CD4-positive, alpha-beta memory T cell (primary cell): ENCODE measurements around the gene EFCAB5. TPM values are rescaled to one million over a fixed set of nuclear protein-coding genes. Genes with fewer than 3 reads are reported as not detected.
"Not testable (repeated sequence)": the region's sequence is repeated elsewhere in the genome, so short reads cannot be mapped to it uniquely, and the experiment has no call there.

Source experiments
- CTCF ChIA-PET: fragments of 350-600 bp; sonication (Branson Sonifier 250); formaldehyde crosslinking; loops from one replicate; lab custom pipeline; 2021; ENCODE audit warnings: inconsistent platforms; ENCODE audit not compliant: partially characterized antibody; lab: Charles Lee
- POLR2A ChIA-PET: fragments of 350-600 bp; sonication (Branson Sonifier 250); formaldehyde crosslinking; loops from one replicate; lab custom pipeline; 2021; ENCODE audit not compliant: partially characterized antibody; lab: Charles Lee
- DNase-seq, 5 donors: peaks; one replicate each; pipeline versions ENCODE4 v3.0.0 to v3.0.0-alpha.2; 2020 to 2022; ENCODE audit warnings: mixed read lengths in 1 of 5
- H3K27ac ChIP-seq: one replicate; pipeline ENCODE4 v1.7.0; 2013; ENCODE audit warnings: low read depth, low read length
- H3K27me3 ChIP-seq: 2 replicates; pipeline ENCODE4 v1.7.0; 2013; ENCODE audit warnings: mild to moderate bottlenecking, low read length, moderate library complexity; ENCODE audit not compliant: insufficient read depth
- H3K36me3 ChIP-seq: 2 replicates; pipeline ENCODE4 v1.7.0; 2013; ENCODE audit warnings: mild to moderate bottlenecking, low read length, moderate library complexity; ENCODE audit not compliant: insufficient read depth
- H3K4me1 ChIP-seq: 2 replicates; pipeline ENCODE4 v1.7.0; 2013; ENCODE audit warnings: mild to moderate bottlenecking, low read length, moderate library complexity; ENCODE audit not compliant: insufficient read depth
- H3K4me3 ChIP-seq, 2 donors: one replicate each; pipeline ENCODE4 v1.7.0; 2013; ENCODE audit warnings: low read length in 2 of 2, mild to moderate bottlenecking in 1 of 2
- H3K9me3 ChIP-seq, 2 donors: one replicate each; pipeline ENCODE4 v1.7.0; 2013; ENCODE audit warnings: low read length in 2 of 2, control low read depth in 1 of 2; ENCODE audit not compliant: control insufficient read depth in 1 of 2
- H3K27ac Mint-ChIP-seq, 7 donors: one replicate each; pipeline ENCODE4 v1.8.0; 2020 to 2021; ENCODE audit warnings: mixed read lengths in 7 of 7, mild to moderate bottlenecking in 6 of 7, inconsistent platforms in 3 of 7, moderate library complexity in 3 of 7
- H3K27me3 Mint-ChIP-seq, 2 donors: one replicate each; pipeline ENCODE4 v1.8.0; 2020 to 2021; ENCODE audit warnings: mixed read lengths in 2 of 2
- H3K36me3 Mint-ChIP-seq, 2 donors: one replicate each; pipeline ENCODE4 v1.8.0; 2020 to 2021; ENCODE audit warnings: mixed read lengths in 2 of 2, inconsistent platforms in 1 of 2, mild to moderate bottlenecking in 1 of 2
- H3K4me1 Mint-ChIP-seq, 4 donors: one replicate each; pipeline ENCODE4 v1.8.0; 2020 to 2021; ENCODE audit warnings: mixed read lengths in 4 of 4, mild to moderate bottlenecking in 1 of 4
- H3K4me3 Mint-ChIP-seq, 8 donors: one replicate each; pipeline ENCODE4 v1.8.0; 2020 to 2021; ENCODE audit warnings: mixed read lengths in 8 of 8, mild to moderate bottlenecking in 7 of 8, moderate library complexity in 6 of 8, inconsistent platforms in 3 of 8
- H3K9me3 Mint-ChIP-seq, 8 donors: one replicate each; pipeline ENCODE4 v1.8.0; 2020 to 2021; ENCODE audit warnings: mixed read lengths in 8 of 8, mild to moderate bottlenecking in 5 of 8, inconsistent platforms in 3 of 8, moderate library complexity in 1 of 8
- intact Hi-C: fragments of 100-400 bp; cut with micrococcal nuclease; formaldehyde crosslinking; loops from one replicate; pipeline ENCODE4 v1.15.1; 2023
- polyA plus RNA-seq, 2 donors: library from polyadenylated mRNA; unstranded; fragments of 300-500 nt; fragmentation: Illumina TruSeq; gene quantifications; one replicate each; pipeline ENCODE4 v1.2.3, GENCODE V29; 2021
- total RNA-seq, 2 experiments: library from RNA; stranded (reverse); gene quantifications; one replicate each; pipeline ENCODE4 v1.2.3, GENCODE V29; 2021

EFCAB5 gene
- total and polyA plus RNA-seq, 4 experiments from 2014 or later: 0.39 to 4.7 (median 1.7) TPM

DNA sequence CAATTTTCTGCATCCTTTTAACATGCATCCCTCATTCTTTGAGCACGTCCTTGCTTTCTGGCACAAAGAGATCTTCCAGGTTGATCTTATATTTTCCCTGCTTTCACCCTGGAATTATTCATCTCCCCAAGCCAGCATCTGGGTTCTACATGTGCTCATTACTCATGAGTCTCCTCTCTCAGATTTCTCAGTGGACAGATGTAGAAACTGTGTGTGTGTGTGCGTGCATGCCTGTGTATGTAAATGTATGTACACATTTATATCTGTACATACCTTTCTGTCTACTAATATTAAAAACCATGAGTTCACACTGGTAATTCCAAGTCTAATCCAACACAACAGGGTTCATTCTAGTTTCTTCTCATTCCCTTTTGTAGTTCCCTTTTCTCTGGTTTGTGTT lies 133.3 kb downstream of the EFCAB5 start:
- H3K27me3 Mint-ChIP-seq: peaks cover 4 to 6% of the 10 kb centered on the region in 2 donors
- no peaks in the 10 kb centered on the region for H3K27me3 ChIP-seq
- no peak overlapping the region for H3K27ac ChIP-seq
- POLR2A ChIA-PET: no interaction called here
- H3K9me3 ChIP-seq: no peaks in the 10 kb centered on the region
- CTCF ChIA-PET: no interaction called here
- H3K4me3 ChIP-seq: no peak overlapping the region
- no peak overlapping the region for H3K4me3 Mint-ChIP-seq
- peaks cover 0 to 7% (median 0%) of the 10 kb centered on the region in 8 donors for H3K9me3 Mint-ChIP-seq
- DNase-seq: no peak
- intact Hi-C loops: no loop called here
- H3K36me3 Mint-ChIP-seq: no peaks in the 10 kb centered on the region
- H3K36me3 ChIP-seq: no peaks in the 10 kb centered on the region
- H3K4me1 Mint-ChIP-seq: no peaks in the 10 kb centered on the region
- no peaks in the 10 kb centered on the region for H3K4me1 ChIP-seq
- no peak overlapping the region for H3K27ac Mint-ChIP-seq

DNA sequence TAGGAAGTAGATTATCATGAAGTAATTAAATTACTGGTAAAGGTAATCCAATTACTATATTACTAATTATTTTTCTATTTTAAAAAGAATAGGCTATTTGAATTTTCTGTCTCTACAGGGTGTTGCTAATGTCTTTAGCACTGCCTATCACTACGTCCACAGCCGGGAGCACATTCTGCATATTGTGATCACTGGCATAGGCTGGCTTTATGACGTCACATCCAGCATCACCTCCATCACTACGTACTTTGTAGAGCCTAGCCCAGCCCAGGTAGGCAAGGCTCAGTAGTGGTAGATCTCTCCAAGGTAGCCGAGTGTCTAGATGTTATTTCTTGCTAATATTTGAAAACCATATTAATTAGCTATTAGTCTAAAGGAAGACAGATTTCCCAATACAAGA lies 141.3 kb downstream of the EFCAB5 start:
- no peaks in the 10 kb centered on the region for H3K36me3 ChIP-seq
- H3K4me3 Mint-ChIP-seq: no peak overlapping the region
- H3K36me3 Mint-ChIP-seq: no peaks in the 10 kb centered on the region
- peaks cover 0 to 3% (median 0%) of the 10 kb centered on the region in 8 donors for H3K9me3 Mint-ChIP-seq
- H3K27me3 ChIP-seq: no peaks in the 10 kb centered on the region
- CTCF ChIA-PET: interaction anchor here (0.8 to 4.5 kb wide), 2 partner anchors 10 to 22 kb away, joined by 3 to 25 read pairs; no protein-coding TSS in a partner anchor
- H3K9me3 ChIP-seq: no peaks in the 10 kb centered on the region
- H3K4me3 ChIP-seq: no peak overlapping the region
- no peak overlapping the region for H3K27ac ChIP-seq
- intact Hi-C loops: no loop called here
- H3K27me3 Mint-ChIP-seq: peaks cover 9 to 12% of the 10 kb centered on the region in 2 donors
- no peaks in the 10 kb centered on the region for H3K4me1 ChIP-seq
- no peak overlapping the region for H3K27ac Mint-ChIP-seq
- POLR2A ChIA-PET: no interaction called here
- no peak for DNase-seq
- peaks cover 0 to 1% (median 0%) of the 10 kb centered on the region in 4 donors for H3K4me1 Mint-ChIP-seq

DNA sequence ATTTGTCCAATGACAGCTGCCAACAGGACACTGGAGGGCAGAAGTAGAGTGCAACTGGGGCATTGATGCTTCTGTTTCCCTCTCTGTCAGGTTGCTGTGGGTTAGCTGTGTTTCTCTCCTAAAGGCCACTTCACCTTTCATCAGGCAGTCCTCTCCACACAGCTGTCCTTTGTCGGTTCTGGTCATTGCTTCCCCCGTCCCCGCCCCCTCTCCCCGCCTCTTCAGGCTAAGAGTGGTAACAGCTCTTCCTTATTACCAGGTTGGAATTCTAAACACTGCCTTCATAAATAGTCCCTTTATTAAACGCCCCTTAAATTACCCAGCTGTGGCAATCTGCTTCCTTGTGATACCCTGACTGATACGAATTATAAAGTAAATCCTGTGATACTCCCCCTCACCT lies 143.4 kb downstream of the EFCAB5 start:
- Mint-ChIP-seq H3K27ac (no peak overlapping the region), H3K27me3 (peaks cover 13 to 18% of the 10 kb centered on the region in 2 donors), H3K36me3 (no peaks in the 10 kb centered on the region), H3K9me3 (peaks cover 0 to 3% (median 0%) of the 10 kb centered on the region in 8 donors), H3K4me3 (no peak overlapping the region), H3K4me1 (peaks cover 0 to 1% (median 0%) of the 10 kb centered on the region in 4 donors)
- no peak for DNase-seq
- Histone ChIP-seq H3K27me3 (no peaks in the 10 kb centered on the region), H3K9me3 (no peaks in the 10 kb centered on the region), H3K4me1 (no peaks in the 10 kb centered on the region), H3K27ac (no peak overlapping the region), H3K4me3 (no peak overlapping the region), H3K36me3 (no peaks in the 10 kb centered on the region)
- CTCF ChIA-PET: interaction anchor here (4.5 kb wide), 1 partner anchor 8 kb away, joined by 25 read pairs; no protein-coding TSS in a partner anchor
- POLR2A ChIA-PET: no interaction called here
- intact Hi-C loops: no loop called here

DNA sequence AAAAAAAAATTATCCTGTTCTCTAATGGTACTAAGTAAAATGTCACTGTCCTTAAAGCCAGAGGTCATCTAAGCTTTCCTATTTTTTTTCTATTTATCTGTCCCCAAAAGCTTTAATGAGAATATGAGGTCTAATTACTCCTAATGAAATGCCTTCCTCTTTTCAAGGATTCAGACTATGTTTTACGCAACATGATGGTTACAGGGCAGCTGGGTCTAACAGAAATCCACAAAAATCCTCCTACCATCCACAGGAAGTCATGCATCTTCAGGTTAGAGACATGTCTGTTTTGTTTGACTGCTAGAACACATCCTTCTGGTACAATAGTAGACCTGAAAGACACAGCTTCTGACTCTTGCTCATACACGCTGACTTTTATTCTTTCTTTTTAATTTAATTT lies 145.5 kb downstream of the EFCAB5 start:
- no peaks in the 10 kb centered on the region for H3K36me3 Mint-ChIP-seq
- Histone ChIP-seq H3K9me3 (no peaks in the 10 kb centered on the region), H3K27me3 (no peaks in the 10 kb centered on the region), H3K27ac (no peak overlapping the region), H3K36me3 (no peaks in the 10 kb centered on the region), H3K4me3 (no peak overlapping the region), H3K4me1 (no peaks in the 10 kb centered on the region)
- H3K4me1 Mint-ChIP-seq: peaks cover 0 to 1% (median 0%) of the 10 kb centered on the region in 4 donors
- ChIA-PET CTCF (interaction anchor here (1.0 kb wide), 1 partner anchor 18 kb away, joined by 3 read pairs; no protein-coding TSS in a partner anchor), POLR2A (no interaction called here)
- H3K27me3 Mint-ChIP-seq: peaks cover 20 to 31% of the 10 kb centered on the region in 2 donors
- peaks cover 0 to 3% (median 0%) of the 10 kb centered on the region in 8 donors for H3K9me3 Mint-ChIP-seq
- H3K27ac Mint-ChIP-seq: no peak overlapping the region
- no peak overlapping the region for H3K4me3 Mint-ChIP-seq
- DNase-seq: no peak
- intact Hi-C loops: no loop called here

DNA sequence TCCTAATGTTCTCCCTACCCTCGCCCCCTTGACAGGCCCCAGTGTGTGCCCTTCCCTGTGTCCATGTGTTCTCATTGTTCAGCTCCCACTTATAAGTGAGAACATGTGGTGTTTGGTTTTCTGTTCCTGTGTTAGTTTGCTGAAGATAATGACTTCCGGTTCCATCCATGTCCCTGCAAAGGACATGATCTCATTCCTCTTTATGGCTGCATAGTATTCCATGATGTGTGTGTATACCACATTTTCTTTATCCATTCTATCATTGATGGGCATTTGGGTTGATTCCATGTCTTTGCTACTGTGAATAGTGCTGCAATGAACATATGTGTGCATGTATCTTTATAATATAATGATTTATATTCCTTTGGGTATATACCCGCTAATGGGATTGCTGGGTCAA lies 146.0 kb downstream of the EFCAB5 start:
- DNase-seq, POLR2A ChIA-PET, H3K4me3 ChIP-seq, H3K27ac Mint-ChIP-seq, H3K9me3 Mint-ChIP-seq, H3K36me3 ChIP-seq, H3K27me3 ChIP-seq, H3K9me3 ChIP-seq, H3K4me1 ChIP-seq, H3K4me1 Mint-ChIP-seq, H3K27ac ChIP-seq, H3K36me3 Mint-ChIP-seq, H3K4me3 Mint-ChIP-seq, intact Hi-C loops: not testable (repeated sequence)
- CTCF ChIA-PET: interaction anchor here (1.0 kb wide), 1 partner anchor 17 kb away, joined by 3 read pairs; no protein-coding TSS in a partner anchor
- H3K27me3 Mint-ChIP-seq: peaks cover 20 to 31% of the 10 kb centered on the region in 2 donors

DNA sequence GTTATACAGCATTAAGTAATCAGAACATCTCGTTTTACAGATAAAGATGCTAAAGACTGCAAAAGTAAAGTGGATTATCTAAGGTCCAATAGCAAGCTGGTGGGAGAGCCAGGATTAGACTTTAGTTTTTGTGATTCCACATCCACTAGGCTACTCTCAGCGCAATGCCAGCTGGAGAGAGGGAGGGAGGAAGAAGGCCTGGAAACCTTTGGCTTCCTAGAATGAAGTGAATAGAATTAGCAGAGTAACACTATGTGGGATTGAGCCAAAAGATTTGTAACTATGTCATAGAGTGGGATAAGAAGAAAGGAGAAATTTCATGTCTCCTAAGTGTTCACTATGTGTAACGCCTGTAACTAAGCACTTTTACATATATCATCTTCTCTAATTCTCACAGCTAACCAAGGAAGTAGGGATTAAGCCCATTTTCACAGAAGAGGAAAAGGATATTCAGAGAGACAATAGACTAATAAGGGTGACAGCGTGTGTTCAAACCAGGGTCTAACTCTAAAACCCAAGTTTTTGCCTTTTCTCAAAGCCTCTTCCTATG lies 149.8 kb downstream of the EFCAB5 start:
- Mint-ChIP-seq H3K9me3 (peaks cover 0 to 3% (median 0%) of the 10 kb centered on the region in 8 donors), H3K36me3 (no peaks in the 10 kb centered on the region), H3K27ac (peak overlapping the region in 1 of 7 donors; percentile 11), H3K27me3 (peaks cover 19 to 36% of the 10 kb centered on the region in 2 donors), H3K4me3 (no peak overlapping the region), H3K4me1 (peaks cover 0 to 8% (median 4%) of the 10 kb centered on the region in 4 donors)
- Histone ChIP-seq H3K36me3 (no peaks in the 10 kb centered on the region), H3K9me3 (no peaks in the 10 kb centered on the region), H3K27me3 (no peaks in the 10 kb centered on the region), H3K4me1 (peaks cover 6% of the 10 kb centered on the region), H3K4me3 (no peak overlapping the region), H3K27ac (no peak overlapping the region)
- DNase-seq: no peak
- CTCF ChIA-PET: interaction anchor here (1.1 to 4.2 kb wide), 7 partner anchors 7 to 283 kb away, joined by 3 to 77 read pairs (median 19); no protein-coding TSS in a partner anchor
- POLR2A ChIA-PET: no interaction called here
- intact Hi-C loops: loop anchor here (10.0 kb wide), 1 partner anchor 476 kb away; no protein-coding TSS in a partner anchor

DNA sequence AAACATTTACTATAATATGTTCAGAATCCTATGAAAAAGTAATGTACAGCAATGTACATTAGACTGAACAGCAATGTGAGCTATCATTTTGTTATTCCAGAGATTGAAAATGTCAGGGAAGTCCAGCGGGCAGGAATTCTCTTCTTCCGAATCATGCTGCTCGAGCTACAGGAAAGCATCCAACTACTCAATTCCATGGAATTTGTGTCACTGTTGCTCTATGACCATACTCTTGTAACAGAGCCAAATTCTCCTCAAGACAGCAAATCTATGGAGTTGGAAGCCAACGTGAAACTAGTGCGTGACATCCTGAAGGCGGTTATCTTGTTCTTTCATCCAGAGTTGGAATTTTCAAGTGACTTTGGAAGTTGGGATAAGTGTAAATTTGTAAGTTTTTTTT lies 150.3 kb downstream of the EFCAB5 start:
- Mint-ChIP-seq H3K4me1 (peaks cover 0 to 8% (median 3%) of the 10 kb centered on the region in 4 donors), H3K4me3 (no peak overlapping the region), H3K36me3 (no peaks in the 10 kb centered on the region), H3K27me3 (peaks cover 19 to 34% of the 10 kb centered on the region in 2 donors), H3K9me3 (peaks cover 0 to 3% (median 0%) of the 10 kb centered on the region in 8 donors), H3K27ac (peak overlapping the region in 1 of 7 donors; percentile 11)
- DNase-seq: no peak
- Histone ChIP-seq H3K27ac (no peak overlapping the region), H3K4me1 (peaks cover 6% of the 10 kb centered on the region), H3K36me3 (no peaks in the 10 kb centered on the region), H3K27me3 (no peaks in the 10 kb centered on the region), H3K4me3 (no peak overlapping the region), H3K9me3 (no peaks in the 10 kb centered on the region)
- ChIA-PET CTCF (interaction anchor here (1.1 to 4.2 kb wide), 9 partner anchors 8 to 452 kb away, joined by 3 to 77 read pairs (median 9); no protein-coding TSS in a partner anchor), POLR2A (no interaction called here)
- intact Hi-C loops: loop anchor here (2.0 to 10.0 kb wide), 2 partner anchors 65 to 477 kb away; no protein-coding TSS in a partner anchor
